K562 (cell line): ENCODE results near the gene MRPL41. TPM values are rescaled to one million over a fixed set of nuclear protein-coding genes. Genes with fewer than 3 reads are reported as not detected.

Experiments used
- ATF1 ChIP-seq, 2 experiments: fragments of 450-650 bp in 1 of 2; IDR thresholded peaks; 2 replicates each; pipeline ENCODE4 v1.6.1; 2016; ENCODE audit warnings: missing compliant biosample characterization in 1 of 2, missing genetic modification characterization in 1 of 2
- GABPA ChIP-seq: fragments of 200-800 bp; sonication (Bioruptor generic); conservative IDR thresholded peaks from 2 replicates; pipeline ENCODE4 v1.6.1; 2016; ENCODE audit warnings: low read depth, missing genetic modification characterization, missing compliant biosample characterization
- SIN3A ChIP-seq, 2 experiments: fragments of 150-350 bp in 1 of 2; IDR thresholded peaks; 2 replicates each; pipeline ENCODE4 v1.6.1; 2011 to 2016; ENCODE audit warnings: borderline replicate concordance in 2 of 2, low read depth in 2 of 2, low read length in 2 of 2, mild to moderate bottlenecking in 2 of 2, moderate library complexity in 2 of 2; ENCODE audit not compliant: control insufficient read depth in 1 of 2
- SNIP1 ChIP-seq: fragments of 450-650 bp; IDR thresholded peaks from 2 replicates; pipeline ENCODE4 v1.7.1; 2017; ENCODE audit warnings: low read depth, mild to moderate bottlenecking
- ZFX ChIP-seq: sonication (generic); formaldehyde crosslinking; IDR thresholded peaks from 2 replicates; pipeline ENCODE4 v1.8.0; 2022; ENCODE audit warnings: mild to moderate bottlenecking, missing genetic modification reagents, moderate library complexity
- ZSCAN32 ChIP-seq: fragments of 450-650 bp; formaldehyde crosslinking; IDR thresholded peaks from 2 replicates; pipeline ENCODE4 v1.4.0; 2020; ENCODE audit warnings: mild to moderate bottlenecking, moderate library complexity
- polyA plus RNA-seq, 8 experiments: library from polyadenylated mRNA; depleted of rRNA in 4 of 8; stranded (reverse) in 5 of 8; unstranded in 3 of 8; fragments of >200 nt; fragmentation: Nextera tagmentation in 2 of 8; fragmentation: Illumina TruSeq in 1 of 8; extraction: Ambion mirVana in 2 of 8; extraction: Trizol in 1 of 8; gene quantifications; 2 replicates each; pipeline versions ENCODE4 v1.2.1 to v1.2.3, GENCODE V29; 2011 to 2014; ENCODE audit warnings: inconsistent platforms in 1 of 8, missing spikeins in 1 of 8
- total RNA-seq, 7 experiments: library from RNA; depleted of rRNA in 6 of 7; stranded (reverse); fragments of >200 nt in 6 of 7; fragmentation: Illumina TruSeq in 2 of 7; extraction: Trizol in 2 of 7; gene quantifications; 2 replicates each; pipeline versions ENCODE4 v1.2.1 to v1.2.3, GENCODE V29; 2011 to 2021; ENCODE audit warnings: low replicate concordance in 1 of 7
- TF ChIP-seq, protein P1 (sequence below): fragments of 450-650 bp; IDR thresholded peaks from 2 replicates; pipeline ENCODE4 v1.7.1; 2018; ENCODE audit warnings: mild to moderate bottlenecking, low read depth; ENCODE audit not compliant: partially characterized antibody
- TF ChIP-seq, protein P2 (sequence below): fragments of 450-650 bp; formaldehyde crosslinking; IDR thresholded peaks from 2 replicates; pipeline ENCODE4 v1.4.0; 2022; ENCODE audit warnings: missing genetic modification characterization
- TF ChIP-seq, protein P3 (sequence below): fragments of 450-650 bp; IDR thresholded peaks from 2 replicates; pipeline ENCODE4 v1.6.1; 2016; ENCODE audit warnings: mild to moderate bottlenecking, moderate library complexity

MRPL41 gene
- total and polyA plus RNA-seq, 9 of the 15 experiments (the other 6 are each of a cell fraction or from before 2014, with no cell fraction given) = 2.6 to 259 (median 21.6) TPM

DNA sequence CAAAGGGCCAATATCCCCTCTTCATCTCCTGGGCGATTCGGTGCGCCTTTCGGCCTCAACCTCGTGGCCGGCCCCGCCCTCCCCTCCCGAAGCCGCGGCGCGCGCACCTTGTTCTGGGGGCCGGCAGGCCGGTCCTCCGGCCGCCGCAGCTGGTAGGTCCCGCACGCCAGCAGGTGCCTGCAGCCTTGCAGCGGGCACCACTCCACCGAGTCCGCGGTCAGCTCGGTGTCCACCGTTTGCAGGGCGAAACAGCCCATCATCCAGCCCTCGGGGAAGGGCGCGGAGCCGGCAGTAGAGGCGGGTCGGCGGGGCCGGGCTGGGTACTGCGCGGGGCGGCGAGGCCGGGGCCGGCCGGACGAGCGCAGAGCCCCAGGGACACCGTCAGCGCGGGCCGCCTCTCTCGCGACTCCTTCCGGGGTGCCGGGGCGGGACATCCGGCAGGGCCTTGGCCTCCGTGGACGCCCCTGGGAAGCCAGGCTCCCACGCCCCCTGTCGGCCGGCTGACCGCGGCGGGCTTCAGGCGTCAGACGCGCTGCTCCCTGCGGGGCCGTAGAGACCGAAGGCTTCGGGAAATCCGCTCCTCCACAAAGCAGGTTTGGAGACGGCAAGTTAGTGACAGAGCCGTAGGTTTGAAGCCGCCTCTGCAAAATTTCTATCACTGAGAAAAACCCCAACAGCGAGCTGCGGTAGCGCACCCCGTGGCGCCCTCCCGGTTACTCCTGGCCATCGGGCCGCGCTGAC is 27.0 kb downstream of the MRPL41 start, which contains the start of gene DPH7 (continued):
- TF ChIP-seq, protein P1, sequence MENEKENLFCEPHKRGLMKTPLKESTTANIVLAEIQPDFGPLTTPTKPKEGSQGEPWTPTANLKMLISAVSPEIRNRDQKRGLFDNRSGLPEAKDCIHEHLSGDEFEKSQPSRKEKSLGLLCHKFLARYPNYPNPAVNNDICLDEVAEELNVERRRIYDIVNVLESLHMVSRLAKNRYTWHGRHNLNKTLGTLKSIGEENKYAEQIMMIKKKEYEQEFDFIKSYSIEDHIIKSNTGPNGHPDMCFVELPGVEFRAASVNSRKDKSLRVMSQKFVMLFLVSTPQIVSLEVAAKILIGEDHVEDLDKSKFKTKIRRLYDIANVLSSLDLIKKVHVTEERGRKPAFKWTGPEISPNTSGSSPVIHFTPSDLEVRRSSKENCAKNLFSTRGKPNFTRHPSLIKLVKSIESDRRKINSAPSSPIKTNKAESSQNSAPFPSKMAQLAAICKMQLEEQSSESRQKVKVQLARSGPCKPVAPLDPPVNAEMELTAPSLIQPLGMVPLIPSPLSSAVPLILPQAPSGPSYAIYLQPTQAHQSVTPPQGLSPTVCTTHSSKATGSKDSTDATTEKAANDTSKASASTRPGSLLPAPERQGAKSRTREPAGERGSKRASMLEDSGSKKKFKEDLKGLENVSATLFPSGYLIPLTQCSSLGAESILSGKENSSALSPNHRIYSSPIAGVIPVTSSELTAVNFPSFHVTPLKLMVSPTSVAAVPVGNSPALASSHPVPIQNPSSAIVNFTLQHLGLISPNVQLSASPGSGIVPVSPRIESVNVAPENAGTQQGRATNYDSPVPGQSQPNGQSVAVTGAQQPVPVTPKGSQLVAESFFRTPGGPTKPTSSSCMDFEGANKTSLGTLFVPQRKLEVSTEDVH = peak; percentile 86
- TF ChIP-seq ATF1 (CRISPR knock-in tag; IDR thresholded peaks at IDR 0.05) (no peak), ATF1 (tag; IDR thresholded peaks at IDR 0.05) (peak; percentile 90), ZFX (CRISPR knock-in tag) (peak; percentile 96), ZSCAN32 (0 out of 2 replicates have a peak, but pooled peaks have one; percentile 22), GABPA (tag) (peak; percentile 100), SIN3A (IDR thresholded peaks at IDR 0.05; ENCODE audit: borderline replicate concordance in 2 of 2, control insufficient read depth in 1 of 2, low read depth in 2 of 2, low read length in 2 of 2) (peak; percentile 52 to 73; a peak in 1 of 4 replicates), SNIP1 (peak; percentile 72; the same call in 1 of the 2 replicates)
- TF ChIP-seq, protein P2, sequence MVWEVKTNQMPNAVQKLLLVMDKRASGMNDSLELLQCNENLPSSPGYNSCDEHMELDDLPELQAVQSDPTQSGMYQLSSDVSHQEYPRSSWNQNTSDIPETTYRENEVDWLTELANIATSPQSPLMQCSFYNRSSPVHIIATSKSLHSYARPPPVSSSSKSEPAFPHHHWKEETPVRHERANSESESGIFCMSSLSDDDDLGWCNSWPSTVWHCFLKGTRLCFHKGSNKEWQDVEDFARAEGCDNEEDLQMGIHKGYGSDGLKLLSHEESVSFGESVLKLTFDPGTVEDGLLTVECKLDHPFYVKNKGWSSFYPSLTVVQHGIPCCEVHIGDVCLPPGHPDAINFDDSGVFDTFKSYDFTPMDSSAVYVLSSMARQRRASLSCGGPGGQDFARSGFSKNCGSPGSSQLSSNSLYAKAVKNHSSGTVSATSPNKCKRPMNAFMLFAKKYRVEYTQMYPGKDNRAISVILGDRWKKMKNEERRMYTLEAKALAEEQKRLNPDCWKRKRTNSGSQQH (CRISPR knock-in tag) = no peak
- TF ChIP-seq, protein P3, sequence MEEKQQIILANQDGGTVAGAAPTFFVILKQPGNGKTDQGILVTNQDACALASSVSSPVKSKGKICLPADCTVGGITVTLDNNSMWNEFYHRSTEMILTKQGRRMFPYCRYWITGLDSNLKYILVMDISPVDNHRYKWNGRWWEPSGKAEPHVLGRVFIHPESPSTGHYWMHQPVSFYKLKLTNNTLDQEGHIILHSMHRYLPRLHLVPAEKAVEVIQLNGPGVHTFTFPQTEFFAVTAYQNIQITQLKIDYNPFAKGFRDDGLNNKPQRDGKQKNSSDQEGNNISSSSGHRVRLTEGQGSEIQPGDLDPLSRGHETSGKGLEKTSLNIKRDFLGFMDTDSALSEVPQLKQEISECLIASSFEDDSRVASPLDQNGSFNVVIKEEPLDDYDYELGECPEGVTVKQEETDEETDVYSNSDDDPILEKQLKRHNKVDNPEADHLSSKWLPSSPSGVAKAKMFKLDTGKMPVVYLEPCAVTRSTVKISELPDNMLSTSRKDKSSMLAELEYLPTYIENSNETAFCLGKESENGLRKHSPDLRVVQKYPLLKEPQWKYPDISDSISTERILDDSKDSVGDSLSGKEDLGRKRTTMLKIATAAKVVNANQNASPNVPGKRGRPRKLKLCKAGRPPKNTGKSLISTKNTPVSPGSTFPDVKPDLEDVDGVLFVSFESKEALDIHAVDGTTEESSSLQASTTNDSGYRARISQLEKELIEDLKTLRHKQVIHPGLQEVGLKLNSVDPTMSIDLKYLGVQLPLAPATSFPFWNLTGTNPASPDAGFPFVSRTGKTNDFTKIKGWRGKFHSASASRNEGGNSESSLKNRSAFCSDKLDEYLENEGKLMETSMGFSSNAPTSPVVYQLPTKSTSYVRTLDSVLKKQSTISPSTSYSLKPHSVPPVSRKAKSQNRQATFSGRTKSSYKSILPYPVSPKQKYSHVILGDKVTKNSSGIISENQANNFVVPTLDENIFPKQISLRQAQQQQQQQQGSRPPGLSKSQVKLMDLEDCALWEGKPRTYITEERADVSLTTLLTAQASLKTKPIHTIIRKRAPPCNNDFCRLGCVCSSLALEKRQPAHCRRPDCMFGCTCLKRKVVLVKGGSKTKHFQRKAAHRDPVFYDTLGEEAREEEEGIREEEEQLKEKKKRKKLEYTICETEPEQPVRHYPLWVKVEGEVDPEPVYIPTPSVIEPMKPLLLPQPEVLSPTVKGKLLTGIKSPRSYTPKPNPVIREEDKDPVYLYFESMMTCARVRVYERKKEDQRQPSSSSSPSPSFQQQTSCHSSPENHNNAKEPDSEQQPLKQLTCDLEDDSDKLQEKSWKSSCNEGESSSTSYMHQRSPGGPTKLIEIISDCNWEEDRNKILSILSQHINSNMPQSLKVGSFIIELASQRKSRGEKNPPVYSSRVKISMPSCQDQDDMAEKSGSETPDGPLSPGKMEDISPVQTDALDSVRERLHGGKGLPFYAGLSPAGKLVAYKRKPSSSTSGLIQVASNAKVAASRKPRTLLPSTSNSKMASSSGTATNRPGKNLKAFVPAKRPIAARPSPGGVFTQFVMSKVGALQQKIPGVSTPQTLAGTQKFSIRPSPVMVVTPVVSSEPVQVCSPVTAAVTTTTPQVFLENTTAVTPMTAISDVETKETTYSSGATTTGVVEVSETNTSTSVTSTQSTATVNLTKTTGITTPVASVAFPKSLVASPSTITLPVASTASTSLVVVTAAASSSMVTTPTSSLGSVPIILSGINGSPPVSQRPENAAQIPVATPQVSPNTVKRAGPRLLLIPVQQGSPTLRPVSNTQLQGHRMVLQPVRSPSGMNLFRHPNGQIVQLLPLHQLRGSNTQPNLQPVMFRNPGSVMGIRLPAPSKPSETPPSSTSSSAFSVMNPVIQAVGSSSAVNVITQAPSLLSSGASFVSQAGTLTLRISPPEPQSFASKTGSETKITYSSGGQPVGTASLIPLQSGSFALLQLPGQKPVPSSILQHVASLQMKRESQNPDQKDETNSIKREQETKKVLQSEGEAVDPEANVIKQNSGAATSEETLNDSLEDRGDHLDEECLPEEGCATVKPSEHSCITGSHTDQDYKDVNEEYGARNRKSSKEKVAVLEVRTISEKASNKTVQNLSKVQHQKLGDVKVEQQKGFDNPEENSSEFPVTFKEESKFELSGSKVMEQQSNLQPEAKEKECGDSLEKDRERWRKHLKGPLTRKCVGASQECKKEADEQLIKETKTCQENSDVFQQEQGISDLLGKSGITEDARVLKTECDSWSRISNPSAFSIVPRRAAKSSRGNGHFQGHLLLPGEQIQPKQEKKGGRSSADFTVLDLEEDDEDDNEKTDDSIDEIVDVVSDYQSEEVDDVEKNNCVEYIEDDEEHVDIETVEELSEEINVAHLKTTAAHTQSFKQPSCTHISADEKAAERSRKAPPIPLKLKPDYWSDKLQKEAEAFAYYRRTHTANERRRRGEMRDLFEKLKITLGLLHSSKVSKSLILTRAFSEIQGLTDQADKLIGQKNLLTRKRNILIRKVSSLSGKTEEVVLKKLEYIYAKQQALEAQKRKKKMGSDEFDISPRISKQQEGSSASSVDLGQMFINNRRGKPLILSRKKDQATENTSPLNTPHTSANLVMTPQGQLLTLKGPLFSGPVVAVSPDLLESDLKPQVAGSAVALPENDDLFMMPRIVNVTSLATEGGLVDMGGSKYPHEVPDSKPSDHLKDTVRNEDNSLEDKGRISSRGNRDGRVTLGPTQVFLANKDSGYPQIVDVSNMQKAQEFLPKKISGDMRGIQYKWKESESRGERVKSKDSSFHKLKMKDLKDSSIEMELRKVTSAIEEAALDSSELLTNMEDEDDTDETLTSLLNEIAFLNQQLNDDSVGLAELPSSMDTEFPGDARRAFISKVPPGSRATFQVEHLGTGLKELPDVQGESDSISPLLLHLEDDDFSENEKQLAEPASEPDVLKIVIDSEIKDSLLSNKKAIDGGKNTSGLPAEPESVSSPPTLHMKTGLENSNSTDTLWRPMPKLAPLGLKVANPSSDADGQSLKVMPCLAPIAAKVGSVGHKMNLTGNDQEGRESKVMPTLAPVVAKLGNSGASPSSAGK = peak; percentile 52; the same call in 1 of the 2 replicates
